Left lobe of liver (tissue), 2 donors: Measurements from ENCODE around the gene RYR1. TPM values are rescaled to one million over a fixed set of nuclear protein-coding genes. Genes with fewer than 3 reads are reported as not detected.
"Not testable (repeated sequence)": the region's sequence is repeated elsewhere in the genome, so short reads cannot be mapped to it uniquely, and the experiment has no call there.

Experiments
- ATAC-seq: fragments of 200-7000 bp; cut with Tn5 transposase; one replicate; pipeline ENCODE4 v1.9.1; 2020; ENCODE audit warnings: mild to moderate bottlenecking, moderate library complexity
- DNase-seq: peaks from one replicate; pipeline ENCODE4 v3.0.0-alpha.2; 2020; ENCODE audit warnings: low spot score
- total RNA-seq: library from RNA; stranded (reverse); gene quantifications from one replicate; pipeline ENCODE4 v1.2.1, GENCODE V29; 2021
- donor health status: DM: no; HTN: no; CAD: no; lungs with moderate emphysema.
- donor health status: DM: no; HTN: yes; CAD: no.

RYR1 gene
- total RNA-seq, 1 donor from 2014 or later = 0.68 TPM

- DNase-seq (no peak), ATAC-seq (no peak)
Observed at GRCh38 chr19:38399537-38399936, 34.0 kb upstream of the RYR1 start.

GRCh38 chr19:38400361-38400760 lies 33.1 kb upstream of the RYR1 start:
- ATAC-seq = no peak

GRCh38 chr19:38401148-38401547 lies 32.3 kb upstream of the RYR1 start:
- no peak for DNase-seq

More at GRCh38 chr19:38400361-38400760, 33.1 kb upstream of the RYR1 start:
- DNase-seq = no peak

GRCh38 chr19:38402623-38402966 lies 30.9 kb upstream of the RYR1 start:
- ATAC-seq = no peak
- no peak for DNase-seq

More at GRCh38 chr19:38401148-38401547, 32.3 kb upstream of the RYR1 start:
- no peak for ATAC-seq

GRCh38 chr19:38402967-38403674 lies 30.4 kb upstream of the RYR1 start, which contains the start of gene FAM98C:
Gene FAM98C (plus strand): TSS chr19:38403093. CDS start chr19:38403154, 61 bp downstream.
- ATAC-seq (peak; percentile 98), DNase-seq (peak; percentile 97)

GRCh38 chr19:38404858-38405257 lies 28.6 kb upstream of the RYR1 start:
- DNase-seq (no peak), ATAC-seq (no peak)

GRCh38 chr19:38405276-38405675 lies 28.2 kb upstream of the RYR1 start:
- ATAC-seq (no peak), DNase-seq (no peak)

- ATAC-seq (peak; percentile 55), DNase-seq (no peak)
Observed at GRCh38 chr19:38409631-38410133, 23.8 kb upstream of the RYR1 start.

- DNase-seq, ATAC-seq: not testable (repeated sequence)
Observed at GRCh38 chr19:38410407-38410806, 23.1 kb upstream of the RYR1 start.

- DNase-seq (no peak), ATAC-seq (no peak)
Observed at GRCh38 chr19:38411041-38411712, 22.3 kb upstream of the RYR1 start.

GRCh38 chr19:38411898-38412297 lies 21.6 kb upstream of the RYR1 start:
- DNase-seq, ATAC-seq: not testable (repeated sequence)

- DNase-seq = no peak
Observed at GRCh38 chr19:38412491-38412890, 21.0 kb upstream of the RYR1 start.

GRCh38 chr19:38412961-38413360 lies 20.5 kb upstream of the RYR1 start:
- ATAC-seq = no peak
- no peak for DNase-seq

More at GRCh38 chr19:38412491-38412890, 21.0 kb upstream of the RYR1 start:
- no peak for ATAC-seq

GRCh38 chr19:38413416-38413815 lies 20.1 kb upstream of the RYR1 start:
- DNase-seq (no peak), ATAC-seq (no peak)

GRCh38 chr19:38417146-38417543 lies 16.3 kb upstream of the RYR1 start:
- DNase-seq = no peak
- no peak for ATAC-seq

- ATAC-seq = peak; percentile 69
- peak; percentile 56 for DNase-seq
Observed at GRCh38 chr19:38417544-38418506, 15.7 kb upstream of the RYR1 start.

- ATAC-seq = no peak
Observed at GRCh38 chr19:38420935-38421334, 12.6 kb upstream of the RYR1 start.

GRCh38 chr19:38421856-38422255 lies 11.6 kb upstream of the RYR1 start:
- ATAC-seq = no peak
- no peak for DNase-seq

More at GRCh38 chr19:38420935-38421334, 12.6 kb upstream of the RYR1 start:
- DNase-seq = no peak

- no peak for DNase-seq
- ATAC-seq = no peak
Observed at GRCh38 chr19:38422438-38422837, 11.1 kb upstream of the RYR1 start.

- ATAC-seq (no peak), DNase-seq (no peak)
Observed at GRCh38 chr19:38424272-38424671, 9.2 kb upstream of the RYR1 start.
